Mesothelial cell of epicardium (in vitro differentiated cells): ENCODE measurements around the gene LRRC71. TPM values are rescaled to one million over a fixed set of nuclear protein-coding genes. Genes with fewer than 3 reads are reported as not detected.

Experiments used
- DNase-seq, 2 experiments: peaks; one replicate each; pipeline ENCODE4 v3.0.0; 2021; ENCODE audit warnings: low spot score in 2 of 2; ENCODE audit not compliant: unreplicated experiment in 2 of 2
- H3K27ac Mint-ChIP-seq: 2 replicates; pipeline ENCODE4 v1.8.0; 2021; ENCODE audit warnings: mixed read lengths
- H3K27me3 Mint-ChIP-seq: 2 replicates; pipeline ENCODE4 v1.8.0; 2021; ENCODE audit warnings: low read depth, mixed read lengths
- H3K36me3 Mint-ChIP-seq: 2 replicates; pipeline ENCODE4 v1.8.0; 2021; ENCODE audit warnings: mixed read lengths
- H3K4me1 Mint-ChIP-seq: 2 replicates; pipeline ENCODE4 v1.8.0; 2021; ENCODE audit warnings: mixed read lengths
- H3K4me3 Mint-ChIP-seq: 2 replicates; pipeline ENCODE4 v1.8.0; 2021; ENCODE audit warnings: mild to moderate bottlenecking, moderate library complexity, mixed read lengths
- H3K9me3 Mint-ChIP-seq: 2 replicates; pipeline ENCODE4 v1.8.0; 2021; ENCODE audit warnings: mixed read lengths
- total RNA-seq: library from RNA; stranded (reverse); gene quantifications from 3 replicates; pipeline ENCODE4 v1.2.1, GENCODE V29; 2021
- TF ChIP-seq, protein P1 (sequence below): fragments of 200-600 bp; sonication (generic); IDR thresholded peaks from one replicate; pipeline ENCODE4 v1.5.0; 2021; ENCODE audit warnings: antibody characterized with exemption; ENCODE audit not compliant: unreplicated experiment

LRRC71 gene
- total RNA-seq, 1 donor from 2014 or later = 0.34 TPM

DNA sequence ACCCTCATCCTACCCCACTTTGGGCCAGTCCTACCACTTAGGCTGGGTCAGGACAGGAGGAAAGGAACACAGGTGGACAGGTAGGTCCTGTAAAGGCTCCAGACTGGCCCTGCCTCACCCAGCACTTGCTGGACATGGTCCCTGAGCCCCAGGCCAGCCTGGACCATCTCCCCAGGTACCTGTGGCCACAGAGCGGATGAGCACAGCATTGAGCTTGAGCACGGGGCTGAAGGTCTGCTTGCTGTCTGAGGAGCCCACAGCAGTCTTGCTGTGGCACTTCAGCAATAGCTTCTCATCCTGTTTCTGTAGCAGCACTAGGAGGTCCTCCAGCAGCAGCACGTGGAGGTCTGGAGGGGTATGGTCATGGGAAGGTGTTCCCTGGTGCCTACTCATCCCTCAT, 23.3 kb downstream of the LRRC71 start:
- Mint-ChIP-seq H3K27ac (no peak overlapping the region), H3K4me3 (no peak overlapping the region), H3K27me3 (no peaks in the 10 kb centered on the region), H3K9me3 (no peaks in the 10 kb centered on the region), H3K4me1 (no peaks in the 10 kb centered on the region), H3K36me3 (peaks cover 52% of the 10 kb centered on the region)
- DNase-seq = no peak
- TF ChIP-seq, protein P1, sequence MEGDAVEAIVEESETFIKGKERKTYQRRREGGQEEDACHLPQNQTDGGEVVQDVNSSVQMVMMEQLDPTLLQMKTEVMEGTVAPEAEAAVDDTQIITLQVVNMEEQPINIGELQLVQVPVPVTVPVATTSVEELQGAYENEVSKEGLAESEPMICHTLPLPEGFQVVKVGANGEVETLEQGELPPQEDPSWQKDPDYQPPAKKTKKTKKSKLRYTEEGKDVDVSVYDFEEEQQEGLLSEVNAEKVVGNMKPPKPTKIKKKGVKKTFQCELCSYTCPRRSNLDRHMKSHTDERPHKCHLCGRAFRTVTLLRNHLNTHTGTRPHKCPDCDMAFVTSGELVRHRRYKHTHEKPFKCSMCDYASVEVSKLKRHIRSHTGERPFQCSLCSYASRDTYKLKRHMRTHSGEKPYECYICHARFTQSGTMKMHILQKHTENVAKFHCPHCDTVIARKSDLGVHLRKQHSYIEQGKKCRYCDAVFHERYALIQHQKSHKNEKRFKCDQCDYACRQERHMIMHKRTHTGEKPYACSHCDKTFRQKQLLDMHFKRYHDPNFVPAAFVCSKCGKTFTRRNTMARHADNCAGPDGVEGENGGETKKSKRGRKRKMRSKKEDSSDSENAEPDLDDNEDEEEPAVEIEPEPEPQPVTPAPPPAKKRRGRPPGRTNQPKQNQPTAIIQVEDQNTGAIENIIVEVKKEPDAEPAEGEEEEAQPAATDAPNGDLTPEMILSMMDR = no peak

DNA sequence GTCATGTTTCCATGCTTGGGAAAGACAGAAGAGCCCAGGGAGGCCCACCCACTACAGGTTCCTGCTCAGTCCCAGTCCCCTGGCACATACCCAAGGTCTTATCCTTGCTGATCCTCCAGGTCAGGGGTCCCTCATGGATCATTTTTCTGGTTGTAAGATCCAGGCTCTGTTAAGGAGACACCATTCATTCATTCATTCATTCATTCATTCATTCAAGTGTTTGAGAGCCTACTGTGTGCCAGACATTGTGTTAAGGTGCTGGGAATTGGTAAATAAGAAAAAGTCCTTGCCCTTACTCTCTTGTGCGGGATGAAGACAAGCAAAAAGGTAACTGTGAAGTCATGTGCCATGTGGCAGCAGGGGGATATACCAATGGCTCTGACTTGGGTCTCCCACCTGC, 23.8 kb downstream of the LRRC71 start:
- Mint-ChIP-seq H3K27ac (no peak overlapping the region), H3K27me3 (no peaks in the 10 kb centered on the region), H3K9me3 (no peaks in the 10 kb centered on the region), H3K4me3 (no peak overlapping the region), H3K4me1 (no peaks in the 10 kb centered on the region), H3K36me3 (peaks cover 48% of the 10 kb centered on the region)
- no peak for DNase-seq
- TF ChIP-seq, protein P1 = no peak

DNA sequence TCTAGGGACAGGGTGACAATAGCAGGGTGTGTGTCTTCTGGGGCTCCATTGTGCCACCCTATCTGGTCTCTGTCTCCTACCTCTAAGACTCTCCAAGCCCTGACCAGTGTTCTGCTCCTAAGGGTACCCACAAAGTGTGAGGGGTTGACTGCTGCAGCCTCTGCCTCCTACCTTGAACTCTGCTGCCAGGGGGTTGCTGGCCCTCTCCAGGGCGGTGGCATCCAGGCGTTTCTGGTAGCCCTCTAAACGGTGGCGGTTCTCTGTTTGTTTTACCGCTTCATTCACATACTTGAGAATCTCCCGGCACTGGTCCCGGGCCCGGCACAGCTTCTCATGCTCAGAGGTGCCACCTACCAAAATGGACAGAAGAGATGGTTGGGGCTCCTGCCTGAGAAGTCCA, 24.4 kb downstream of the LRRC71 start:
- no peaks in the 10 kb centered on the region for H3K9me3 Mint-ChIP-seq
- no peaks in the 10 kb centered on the region for H3K27me3 Mint-ChIP-seq

DNA sequence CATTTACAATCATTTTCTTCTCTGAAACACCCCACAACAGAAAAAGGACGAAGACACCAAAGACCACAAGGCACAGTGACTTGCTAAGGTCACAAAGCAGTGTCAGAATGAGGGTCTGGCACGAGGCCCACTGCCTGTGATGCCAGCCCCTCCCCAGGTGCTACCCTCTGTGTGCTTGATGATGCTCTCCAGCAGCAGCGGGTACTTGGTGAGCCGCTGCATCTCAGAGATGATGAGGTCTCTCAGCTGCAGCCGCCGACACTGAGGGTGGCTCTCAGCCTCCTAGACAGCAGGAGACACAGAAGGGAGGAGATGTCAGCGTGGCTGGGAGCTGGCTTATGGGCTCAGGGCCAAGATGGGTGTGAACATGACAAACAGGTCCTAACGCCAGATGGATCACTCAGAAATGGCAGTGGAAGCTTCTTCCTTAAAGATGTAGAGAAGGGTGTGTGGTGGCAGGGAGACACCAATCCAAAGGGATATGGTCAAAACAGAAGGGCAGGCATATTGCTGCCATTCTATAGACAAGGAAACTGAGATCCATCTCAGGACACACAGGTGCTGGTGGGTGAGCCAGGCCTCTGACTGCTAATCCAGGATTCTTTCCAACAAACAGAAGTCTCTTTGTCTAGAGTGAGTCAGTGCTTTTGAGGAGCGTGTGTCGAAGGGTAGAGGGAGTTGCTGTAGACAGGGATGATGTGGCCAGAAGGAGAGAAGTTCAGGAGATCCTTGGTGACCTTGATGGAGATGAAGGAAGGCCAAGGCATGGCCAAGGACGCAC, 25.6 kb downstream of the LRRC71 start:
- Mint-ChIP-seq H3K9me3 (no peaks in the 10 kb centered on the region), H3K36me3 (peaks cover 54% of the 10 kb centered on the region), H3K4me1 (no peaks in the 10 kb centered on the region), H3K27ac (no peak overlapping the region), H3K27me3 (no peaks in the 10 kb centered on the region), H3K4me3 (no peak overlapping the region)
- TF ChIP-seq, protein P1 = no peak
- no peak for DNase-seq

More for the DNA sequence above, 24.4 kb downstream of the LRRC71 start:
- TF ChIP-seq, protein P1 = no peak
- Mint-ChIP-seq H3K27ac (no peak overlapping the region), H3K4me3 (no peak overlapping the region), H3K36me3 (peaks cover 49% of the 10 kb centered on the region), H3K4me1 (no peaks in the 10 kb centered on the region)
- no peak for DNase-seq

DNA sequence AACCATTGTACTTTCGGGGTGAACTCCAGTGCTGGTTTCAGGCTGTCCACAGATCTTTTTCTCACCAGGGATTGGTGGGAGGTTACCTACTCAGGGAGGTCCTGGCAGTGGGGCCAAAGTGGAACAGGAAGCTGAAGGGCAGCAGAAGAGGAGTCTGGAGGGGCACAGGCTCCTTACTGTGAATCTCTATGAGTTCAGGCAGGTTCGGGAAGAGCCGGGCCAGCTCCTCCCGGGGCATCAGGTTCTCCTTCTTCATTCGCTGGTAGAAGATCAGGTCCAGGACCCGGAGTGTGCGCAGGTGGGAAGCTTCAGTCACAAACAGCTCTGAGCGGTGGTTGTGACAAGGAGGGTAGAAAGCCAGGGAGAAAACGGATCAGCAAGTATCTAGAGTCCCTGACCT, 26.7 kb downstream of the LRRC71 start:
- no peak overlapping the region for H3K4me3 Mint-ChIP-seq
- H3K27me3 Mint-ChIP-seq = no peaks in the 10 kb centered on the region
- TF ChIP-seq, protein P1 = no peak
- H3K36me3 Mint-ChIP-seq = peaks cover 59% of the 10 kb centered on the region
- no peaks in the 10 kb centered on the region for H3K4me1 Mint-ChIP-seq
- no peak overlapping the region for H3K27ac Mint-ChIP-seq
- no peak for DNase-seq
- no peaks in the 10 kb centered on the region for H3K9me3 Mint-ChIP-seq
